Urinary bladder (tissue), 4 donors: ENCODE results near the gene STAT6. TPM values are rescaled to one million over a fixed set of nuclear protein-coding genes. Genes with fewer than 3 reads are reported as not detected.
A peak's percentile ranks its signal among the peaks of the same experiment; 100 is the strongest.

ENCODE experiments used
- DNase-seq: peaks from one replicate; pipeline ENCODE4 v3.0.0-alpha.2; 2015; ENCODE audit errors: extremely low spot score
- H3K27ac ChIP-seq: one replicate; pipeline ENCODE4 v1.5.1; 2013; ENCODE audit warnings: low read depth, mild to moderate bottlenecking, moderate library complexity
- H3K36me3 ChIP-seq: one replicate; pipeline ENCODE4 v1.6.1; 2013; ENCODE audit warnings: mild to moderate bottlenecking, moderate library complexity; ENCODE audit not compliant: insufficient read depth
- H3K4me1 ChIP-seq: one replicate; pipeline ENCODE4 v1.6.1; 2013; ENCODE audit warnings: mild to moderate bottlenecking, moderate library complexity; ENCODE audit not compliant: insufficient read depth
- H3K4me3 ChIP-seq: one replicate; pipeline ENCODE4 v1.5.1; 2013; ENCODE audit warnings: low read depth, low read length
- WGBS: extraction: QIAGEN DNeasy Blood & Tissue Kit; methylation state at CpG from one replicate; pipeline ENCODE4 v1.1.7; 2013; 5-methylcytosine and 5-hydroxymethylcytosine counted together
- polyA plus RNA-seq: library from polyadenylated mRNA; stranded (reverse); fragments of 200-250 nt; gene quantifications from one replicate; pipeline ENCODE4 v1.2.3, GENCODE V29; 2013
- total RNA-seq: library from RNA; depleted of rRNA; stranded (reverse); fragments of >200 nt; gene quantifications from one replicate; pipeline ENCODE4 v1.2.3, GENCODE V29; 2014
- donor health status: healthy with polysubstance abuse.
- donor health status: healthy.

STAT6 gene
- total RNA-seq (60.5 TPM), polyA plus RNA-seq (172 TPM)

GRCh38 chr12:57111031-57111734 is at the start of gene STAT6:
Gene STAT6, minus strand, starts transcription at chr12:57111362. Its CDS starts 3,084 bp downstream, at chr12:57108278.
- Histone ChIP-seq H3K4me3 (peak within 1 kb of the TSS; percentile 59), H3K4me1 (no peaks in the 10 kb centered on the region), H3K36me3 (peaks cover 2% of the 10 kb centered on the region), H3K27ac (peak within 1 kb of the TSS; percentile 99)
- peak; percentile 69 for DNase-seq
- WGBS: under 1% methylated on average over 13 of the region's 13 CpGs

- H3K27ac ChIP-seq: no peak overlapping the region
- 94% methylated on average over 14 of the region's 14 CpGs for WGBS
- DNase-seq: no peak
- H3K36me3 ChIP-seq: peaks cover 6% of the 10 kb centered on the region
- H3K4me3 ChIP-seq: no peak overlapping the region
- no peaks in the 10 kb centered on the region for H3K4me1 ChIP-seq
Observed at GRCh38 chr12:57160741-57161140, 49.6 kb upstream of the STAT6 start.

GRCh38 chr12:57160040-57160439 is 48.9 kb upstream of the STAT6 start:
- Histone ChIP-seq H3K4me1 (no peaks in the 10 kb centered on the region), H3K4me3 (no peak overlapping the region), H3K27ac (no peak overlapping the region), H3K36me3 (peaks cover 6% of the 10 kb centered on the region)
- 90% methylated on average over 4 of the region's 4 CpGs for WGBS
- DNase-seq: no peak

GRCh38 chr12:57159311-57159710 is 48.1 kb upstream of the STAT6 start:
- Histone ChIP-seq H3K27ac (no peak overlapping the region), H3K4me3 (no peak overlapping the region), H3K36me3 (peaks cover 6% of the 10 kb centered on the region), H3K4me1 (no peaks in the 10 kb centered on the region)
- 83% methylated on average over 4 of the region's 4 CpGs for whole genome bisulfite sequencing
- no peak for DNase-seq

GRCh38 chr12:57158665-57159064 is 47.5 kb upstream of the STAT6 start:
- Histone ChIP-seq H3K4me1 (no peaks in the 10 kb centered on the region), H3K27ac (no peak overlapping the region), H3K36me3 (peaks cover 6% of the 10 kb centered on the region), H3K4me3 (no peak overlapping the region)
- DNase-seq: no peak
- 51% methylated on average over 4 of the region's 4 CpGs for WGBS

- H3K27ac ChIP-seq: no peak overlapping the region
- H3K4me1 ChIP-seq: no peaks in the 10 kb centered on the region
- peaks cover 6% of the 10 kb centered on the region for H3K36me3 ChIP-seq
- 86% methylated on average over 16 of the region's 16 CpGs for WGBS
- DNase-seq: no peak
- H3K4me3 ChIP-seq: no peak overlapping the region
Observed at GRCh38 chr12:57158186-57158585, 47.0 kb upstream of the STAT6 start.

GRCh38 chr12:57157588-57158173 is 46.5 kb upstream of the STAT6 start:
- no peak overlapping the region for H3K27ac ChIP-seq
- no peak for DNase-seq
- no peaks in the 10 kb centered on the region for H3K4me1 ChIP-seq
- 88% methylated on average over 5 of the region's 5 CpGs for WGBS
- peaks cover 3% of the 10 kb centered on the region for H3K36me3 ChIP-seq
- no peak overlapping the region for H3K4me3 ChIP-seq

GRCh38 chr12:57156701-57157403 is 45.7 kb upstream of the STAT6 start:
- Histone ChIP-seq H3K27ac (no peak overlapping the region), H3K36me3 (peaks cover 3% of the 10 kb centered on the region), H3K4me1 (no peaks in the 10 kb centered on the region), H3K4me3 (no peak overlapping the region)
- DNase-seq: no peak
- 83% methylated on average over 16 of the region's 16 CpGs for WGBS

GRCh38 chr12:57154804-57155434 is 43.8 kb upstream of the STAT6 start:
- H3K27ac ChIP-seq: no peak overlapping the region
- WGBS: 90% methylated on average over 5 of the region's 5 CpGs
- no peak for DNase-seq
- H3K4me1 ChIP-seq: no peaks in the 10 kb centered on the region
- H3K36me3 ChIP-seq: no peaks in the 10 kb centered on the region
- H3K4me3 ChIP-seq: no peak overlapping the region

GRCh38 chr12:57154076-57154475 is 42.9 kb upstream of the STAT6 start:
- 92% methylated on average over 6 of the region's 6 CpGs for WGBS
- Histone ChIP-seq H3K36me3 (no peaks in the 10 kb centered on the region), H3K4me1 (no peaks in the 10 kb centered on the region), H3K4me3 (no peak overlapping the region), H3K27ac (no peak overlapping the region)
- no peak for DNase-seq

- 79% methylated on average over 1 of the region's 1 CpG for WGBS
Observed at GRCh38 chr12:57153415-57153997, 42.3 kb upstream of the STAT6 start.

GRCh38 chr12:57152639-57153038 is 41.5 kb upstream of the STAT6 start:
- H3K4me3 ChIP-seq: no peak overlapping the region

More at GRCh38 chr12:57153415-57153997, 42.3 kb upstream of the STAT6 start:
- DNase-seq: no peak
- Histone ChIP-seq H3K4me1 (no peaks in the 10 kb centered on the region), H3K4me3 (no peak overlapping the region), H3K27ac (peak overlapping the region; percentile 45), H3K36me3 (no peaks in the 10 kb centered on the region)

More at GRCh38 chr12:57152639-57153038, 41.5 kb upstream of the STAT6 start:
- Histone ChIP-seq H3K27ac (peak overlapping the region; percentile 64), H3K36me3 (no peaks in the 10 kb centered on the region), H3K4me1 (no peaks in the 10 kb centered on the region)
- no peak for DNase-seq
- WGBS: 47% methylated on average over 4 of the region's 4 CpGs
